CD4-positive, CD25-positive, alpha-beta regulatory T cell (primary cell): ENCODE data around the gene MITF. TPM values are rescaled to one million over a fixed set of nuclear protein-coding genes. Genes with fewer than 3 reads are reported as not detected.

Experiments used
- ATAC-seq, 2 donors: fragments of 150-1000 bp; cut with Tn5 transposase; one replicate each; pipeline ENCODE4 v1.10.0; 2021; ENCODE audit warnings: low read depth in 2 of 2, moderate number of reproducible peaks in 2 of 2, moderate library complexity in 1 of 2
- DNase-seq, 3 donors: peaks; one replicate each; pipeline versions ENCODE4 v3.0.0 to v3.0.0-alpha.2; 2012 to 2022; ENCODE audit warnings: mixed read lengths in 1 of 3
- H3K27ac ChIP-seq: one replicate; pipeline ENCODE4 v1.7.0; 2013; ENCODE audit warnings: mild to moderate bottlenecking, low read length; ENCODE audit not compliant: insufficient read depth, poor library complexity, severe bottlenecking
- H3K27me3 ChIP-seq: one replicate; pipeline ENCODE4 v1.7.0; 2013; ENCODE audit warnings: low read length; ENCODE audit not compliant: control insufficient read depth, insufficient read depth
- H3K36me3 ChIP-seq: one replicate; pipeline ENCODE4 v1.7.0; 2013; ENCODE audit warnings: mild to moderate bottlenecking, low read length, moderate library complexity; ENCODE audit not compliant: control insufficient read depth, insufficient read depth
- H3K4me1 ChIP-seq: 2 replicates; pipeline ENCODE4 v1.7.0; 2013; ENCODE audit warnings: mild to moderate bottlenecking, low read length; ENCODE audit not compliant: insufficient read depth, control insufficient read depth, poor library complexity, severe bottlenecking
- H3K4me3 ChIP-seq: one replicate; pipeline ENCODE4 v1.7.0; 2013; ENCODE audit warnings: low read depth, mild to moderate bottlenecking, low read length, moderate library complexity
- H3K9me3 ChIP-seq, 2 experiments: 1 replicate in 1 of 2; 2 replicates in 1 of 2; pipeline ENCODE4 v1.7.0; 2013; ENCODE audit warnings: low read length in 2 of 2, mild to moderate bottlenecking in 1 of 2, moderate library complexity in 1 of 2; ENCODE audit not compliant: control insufficient read depth in 2 of 2
- H3K27ac Mint-ChIP-seq, 3 donors: one replicate each; pipeline ENCODE4 v1.8.0; 2020 to 2022; ENCODE audit warnings: mild to moderate bottlenecking in 3 of 3, mixed read lengths in 3 of 3, moderate library complexity in 2 of 3
- H3K27me3 Mint-ChIP-seq: one replicate; pipeline ENCODE4 v1.8.0; 2022; ENCODE audit warnings: mild to moderate bottlenecking, mixed read lengths
- H3K36me3 Mint-ChIP-seq: one replicate; pipeline ENCODE4 v1.8.0; 2020; ENCODE audit warnings: mixed read lengths
- H3K4me1 Mint-ChIP-seq, 4 donors: one replicate each; pipeline ENCODE4 v1.8.0; 2020 to 2022; ENCODE audit warnings: mixed read lengths in 4 of 4, mild to moderate bottlenecking in 1 of 4
- H3K4me3 Mint-ChIP-seq, 4 donors: one replicate each; pipeline ENCODE4 v1.8.0; 2020 to 2022; ENCODE audit warnings: mild to moderate bottlenecking in 4 of 4, mixed read lengths in 4 of 4, moderate library complexity in 3 of 4
- H3K9me3 Mint-ChIP-seq, 7 donors: one replicate each; pipeline ENCODE4 v1.8.0; 2020 to 2022; ENCODE audit warnings: mixed read lengths in 7 of 7, mild to moderate bottlenecking in 3 of 7, moderate library complexity in 2 of 7
- polyA plus RNA-seq, 4 donors: library from polyadenylated mRNA; unstranded; fragments of 300-500 nt; fragmentation: Illumina TruSeq; gene quantifications; one replicate each; pipeline ENCODE4 v1.2.3, GENCODE V29; 2021
- total RNA-seq: library from RNA; stranded (reverse); gene quantifications from one replicate; pipeline ENCODE4 v1.2.3, GENCODE V29; 2022

MITF gene
- total and polyA plus RNA-seq, 5 donors from 2014 or later = 0.44 TPM; not detected in 4

- Mint-ChIP-seq H3K27ac (no peak overlapping the region), H3K36me3 (no peaks in the 10 kb centered on the region), H3K4me1 (peaks cover 0 to 5% (median 2%) of the 10 kb centered on the region in 4 donors), H3K27me3 (peaks cover 34% of the 10 kb centered on the region), H3K9me3 (peaks cover 0 to 5% (median 0%) of the 10 kb centered on the region in 7 donors), H3K4me3 (no peak overlapping the region)
- Histone ChIP-seq H3K36me3 (no peaks in the 10 kb centered on the region), H3K9me3 (no peaks in the 10 kb centered on the region), H3K27me3 (peaks cover 18% of the 10 kb centered on the region), H3K4me1 (no peaks in the 10 kb centered on the region), H3K27ac (no peak overlapping the region), H3K4me3 (no peak overlapping the region)
- DNase-seq (no peak), ATAC-seq (no peak)
These were observed 3.1 kb downstream of the MITF start for GRCh38 chr3:69742391-69742790.

- no peak overlapping the region for H3K4me3 Mint-ChIP-seq
- Histone ChIP-seq H3K4me3 (no peak overlapping the region), H3K4me1 (no peaks in the 10 kb centered on the region), H3K36me3 (no peaks in the 10 kb centered on the region), H3K9me3 (no peaks in the 10 kb centered on the region), H3K27me3 (peaks cover 8% of the 10 kb centered on the region), H3K27ac (no peak overlapping the region)
- no peaks in the 10 kb centered on the region for H3K36me3 Mint-ChIP-seq
- ATAC-seq (no peak), DNase-seq (no peak)
- H3K9me3 Mint-ChIP-seq = peaks cover 0 to 3% (median 0%) of the 10 kb centered on the region in 7 donors
- H3K27me3 Mint-ChIP-seq = peaks cover 18% of the 10 kb centered on the region
- H3K27ac Mint-ChIP-seq = no peak overlapping the region
- peaks cover 0 to 2% (median 0%) of the 10 kb centered on the region in 4 donors for H3K4me1 Mint-ChIP-seq
These were observed 5.0 kb downstream of the MITF start for GRCh38 chr3:69743975-69744906.

GRCh38 chr3:69745505-69745904 is 6.2 kb downstream of the MITF start:
- no peak for ATAC-seq
- Mint-ChIP-seq H3K27me3 (peaks cover 15% of the 10 kb centered on the region), H3K36me3 (no peaks in the 10 kb centered on the region), H3K9me3 (peaks cover 0 to 3% (median 0%) of the 10 kb centered on the region in 7 donors), H3K4me1 (peaks cover 0 to under 1% (median 0%) of the 10 kb centered on the region in 4 donors), H3K4me3 (no peak overlapping the region), H3K27ac (no peak overlapping the region)
- no peak for DNase-seq
- no peaks in the 10 kb centered on the region for H3K4me1 ChIP-seq
- H3K27ac ChIP-seq = no peak overlapping the region
- H3K9me3 ChIP-seq = no peaks in the 10 kb centered on the region
- H3K36me3 ChIP-seq = no peaks in the 10 kb centered on the region
- H3K4me3 ChIP-seq = no peak overlapping the region
- H3K27me3 ChIP-seq = peaks cover 6% of the 10 kb centered on the region

GRCh38 chr3:69746119-69746518 is 6.9 kb downstream of the MITF start:
- DNase-seq = no peak
- H3K27me3 Mint-ChIP-seq = peaks cover 9% of the 10 kb centered on the region
- H3K9me3 Mint-ChIP-seq = peaks cover 0 to 1% (median 0%) of the 10 kb centered on the region in 7 donors
- Histone ChIP-seq H3K9me3 (no peaks in the 10 kb centered on the region), H3K36me3 (no peaks in the 10 kb centered on the region), H3K4me3 (no peak overlapping the region), H3K4me1 (no peaks in the 10 kb centered on the region), H3K27me3 (peaks cover 3% of the 10 kb centered on the region), H3K27ac (no peak overlapping the region)
- no peak overlapping the region for H3K4me3 Mint-ChIP-seq
- no peaks in the 10 kb centered on the region for H3K4me1 Mint-ChIP-seq
- ATAC-seq = no peak
- no peak overlapping the region for H3K27ac Mint-ChIP-seq
- H3K36me3 Mint-ChIP-seq = no peaks in the 10 kb centered on the region

GRCh38 chr3:69747511-69748258 is 8.4 kb downstream of the MITF start:
- H3K4me1 ChIP-seq = no peaks in the 10 kb centered on the region
- Mint-ChIP-seq H3K36me3 (no peaks in the 10 kb centered on the region), H3K27ac (no peak overlapping the region), H3K27me3 (peaks cover 5% of the 10 kb centered on the region), H3K4me1 (no peaks in the 10 kb centered on the region), H3K9me3 (peaks cover 0 to 4% (median 1%) of the 10 kb centered on the region in 7 donors), H3K4me3 (no peak overlapping the region)
- DNase-seq (no peak), ATAC-seq (no peak)
- no peaks in the 10 kb centered on the region for H3K27me3 ChIP-seq
- no peak overlapping the region for H3K27ac ChIP-seq
- no peaks in the 10 kb centered on the region for H3K36me3 ChIP-seq
- H3K4me3 ChIP-seq = no peak overlapping the region
- no peaks in the 10 kb centered on the region for H3K9me3 ChIP-seq

GRCh38 chr3:69748503-69748902 is 9.2 kb downstream of the MITF start:
- no peaks in the 10 kb centered on the region for H3K9me3 ChIP-seq
- no peaks in the 10 kb centered on the region for H3K4me1 ChIP-seq
- Mint-ChIP-seq H3K4me3 (no peak overlapping the region), H3K27ac (no peak overlapping the region), H3K36me3 (no peaks in the 10 kb centered on the region), H3K4me1 (no peaks in the 10 kb centered on the region), H3K9me3 (peaks cover 0 to 5% (median 1%) of the 10 kb centered on the region in 7 donors), H3K27me3 (peaks cover under 1% of the 10 kb centered on the region)
- H3K27ac ChIP-seq = no peak overlapping the region
- no peak overlapping the region for H3K4me3 ChIP-seq
- H3K36me3 ChIP-seq = no peaks in the 10 kb centered on the region
- H3K27me3 ChIP-seq = no peaks in the 10 kb centered on the region
- no peak for DNase-seq
- ATAC-seq = no peak

GRCh38 chr3:69749461-69749860 is 10.2 kb downstream of the MITF start:
- DNase-seq (no peak), ATAC-seq (no peak)
- Histone ChIP-seq H3K4me3 (no peak overlapping the region), H3K4me1 (no peaks in the 10 kb centered on the region), H3K27me3 (no peaks in the 10 kb centered on the region), H3K36me3 (no peaks in the 10 kb centered on the region), H3K27ac (no peak overlapping the region), H3K9me3 (no peaks in the 10 kb centered on the region)
- peaks cover 0 to 5% (median 1%) of the 10 kb centered on the region in 7 donors for H3K9me3 Mint-ChIP-seq
- H3K36me3 Mint-ChIP-seq = no peaks in the 10 kb centered on the region
- H3K4me3 Mint-ChIP-seq = no peak overlapping the region
- H3K27ac Mint-ChIP-seq = no peak overlapping the region
- H3K27me3 Mint-ChIP-seq = no peaks in the 10 kb centered on the region
- no peaks in the 10 kb centered on the region for H3K4me1 Mint-ChIP-seq
